HL-60 (cell line): ENCODE data around the gene IGFL1.

Source experiments
- GABPA ChIP-seq: IDR thresholded peaks from 2 replicates; pipeline ENCODE4 v1.6.1; 2012; ENCODE audit warnings: low read depth
- POLR2AphosphoS5 ChIP-seq: IDR thresholded peaks from 2 replicates; pipeline ENCODE4 v1.6.1; 2012; ENCODE audit warnings: low read depth
- SPI1 ChIP-seq: IDR thresholded peaks from 2 replicates; pipeline ENCODE4 v1.6.1; 2012; ENCODE audit warnings: low read depth, mild to moderate bottlenecking, borderline replicate concordance
- TF ChIP-seq, protein P1 (sequence below): IDR thresholded peaks from one replicate; pipeline ENCODE4 v1.5.1; 2011; ENCODE audit warnings: low read length, control low read depth, inconsistent platforms; ENCODE audit not compliant: insufficient read depth
- TF ChIP-seq, protein P2 (sequence below): IDR thresholded peaks from 2 replicates; pipeline ENCODE4 v1.6.1; 2012; ENCODE audit warnings: low read depth; ENCODE audit not compliant: insufficient replicate concordance

DNA sequence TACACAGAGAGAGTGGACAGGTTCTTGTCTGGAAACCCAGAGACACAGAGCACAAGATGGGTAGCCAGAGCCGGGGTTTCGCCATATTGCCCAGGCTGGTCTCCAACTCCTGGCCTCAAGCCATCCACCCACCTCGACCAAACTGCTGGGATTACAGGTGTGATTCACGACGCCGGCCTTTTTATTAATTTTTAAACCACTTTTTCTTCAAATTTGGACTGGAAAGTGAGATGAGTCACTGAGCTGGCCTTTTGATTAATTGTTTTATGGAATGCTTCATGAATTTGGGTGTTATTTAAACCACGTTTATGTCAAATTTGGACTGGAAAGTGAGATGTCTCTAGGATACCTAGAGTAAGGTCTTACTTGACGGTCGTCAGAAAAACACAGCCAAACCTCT lies 12.1 kb upstream of the IGFL1 start:
- TF ChIP-seq, protein P1, sequence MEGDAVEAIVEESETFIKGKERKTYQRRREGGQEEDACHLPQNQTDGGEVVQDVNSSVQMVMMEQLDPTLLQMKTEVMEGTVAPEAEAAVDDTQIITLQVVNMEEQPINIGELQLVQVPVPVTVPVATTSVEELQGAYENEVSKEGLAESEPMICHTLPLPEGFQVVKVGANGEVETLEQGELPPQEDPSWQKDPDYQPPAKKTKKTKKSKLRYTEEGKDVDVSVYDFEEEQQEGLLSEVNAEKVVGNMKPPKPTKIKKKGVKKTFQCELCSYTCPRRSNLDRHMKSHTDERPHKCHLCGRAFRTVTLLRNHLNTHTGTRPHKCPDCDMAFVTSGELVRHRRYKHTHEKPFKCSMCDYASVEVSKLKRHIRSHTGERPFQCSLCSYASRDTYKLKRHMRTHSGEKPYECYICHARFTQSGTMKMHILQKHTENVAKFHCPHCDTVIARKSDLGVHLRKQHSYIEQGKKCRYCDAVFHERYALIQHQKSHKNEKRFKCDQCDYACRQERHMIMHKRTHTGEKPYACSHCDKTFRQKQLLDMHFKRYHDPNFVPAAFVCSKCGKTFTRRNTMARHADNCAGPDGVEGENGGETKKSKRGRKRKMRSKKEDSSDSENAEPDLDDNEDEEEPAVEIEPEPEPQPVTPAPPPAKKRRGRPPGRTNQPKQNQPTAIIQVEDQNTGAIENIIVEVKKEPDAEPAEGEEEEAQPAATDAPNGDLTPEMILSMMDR = no peak
- TF ChIP-seq POLR2AphosphoS5 = no peak
- TF ChIP-seq, protein P2, sequence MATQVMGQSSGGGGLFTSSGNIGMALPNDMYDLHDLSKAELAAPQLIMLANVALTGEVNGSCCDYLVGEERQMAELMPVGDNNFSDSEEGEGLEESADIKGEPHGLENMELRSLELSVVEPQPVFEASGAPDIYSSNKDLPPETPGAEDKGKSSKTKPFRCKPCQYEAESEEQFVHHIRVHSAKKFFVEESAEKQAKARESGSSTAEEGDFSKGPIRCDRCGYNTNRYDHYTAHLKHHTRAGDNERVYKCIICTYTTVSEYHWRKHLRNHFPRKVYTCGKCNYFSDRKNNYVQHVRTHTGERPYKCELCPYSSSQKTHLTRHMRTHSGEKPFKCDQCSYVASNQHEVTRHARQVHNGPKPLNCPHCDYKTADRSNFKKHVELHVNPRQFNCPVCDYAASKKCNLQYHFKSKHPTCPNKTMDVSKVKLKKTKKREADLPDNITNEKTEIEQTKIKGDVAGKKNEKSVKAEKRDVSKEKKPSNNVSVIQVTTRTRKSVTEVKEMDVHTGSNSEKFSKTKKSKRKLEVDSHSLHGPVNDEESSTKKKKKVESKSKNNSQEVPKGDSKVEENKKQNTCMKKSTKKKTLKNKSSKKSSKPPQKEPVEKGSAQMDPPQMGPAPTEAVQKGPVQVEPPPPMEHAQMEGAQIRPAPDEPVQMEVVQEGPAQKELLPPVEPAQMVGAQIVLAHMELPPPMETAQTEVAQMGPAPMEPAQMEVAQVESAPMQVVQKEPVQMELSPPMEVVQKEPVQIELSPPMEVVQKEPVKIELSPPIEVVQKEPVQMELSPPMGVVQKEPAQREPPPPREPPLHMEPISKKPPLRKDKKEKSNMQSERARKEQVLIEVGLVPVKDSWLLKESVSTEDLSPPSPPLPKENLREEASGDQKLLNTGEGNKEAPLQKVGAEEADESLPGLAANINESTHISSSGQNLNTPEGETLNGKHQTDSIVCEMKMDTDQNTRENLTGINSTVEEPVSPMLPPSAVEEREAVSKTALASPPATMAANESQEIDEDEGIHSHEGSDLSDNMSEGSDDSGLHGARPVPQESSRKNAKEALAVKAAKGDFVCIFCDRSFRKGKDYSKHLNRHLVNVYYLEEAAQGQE = no peak
- TF ChIP-seq GABPA = no peak
- no peak for TF ChIP-seq SPI1
